CD14-positive monocyte (primary cell): Measurements from ENCODE around the gene VPS35. TPM values are rescaled to one million over a fixed set of nuclear protein-coding genes. Genes with fewer than 3 reads are reported as not detected.

Experiments used
- DNase-seq, 3 donors: peaks; one replicate each; pipeline ENCODE4 v3.0.0-alpha.2; 2011 to 2022
- H2AFZ ChIP-seq: 2 replicates; pipeline ENCODE4 v1.6.0; 2012; ENCODE audit warnings: mild to moderate bottlenecking, low read depth, low read length, inconsistent platforms; ENCODE audit not compliant: insufficient read depth, poor library complexity, severe bottlenecking
- H3K27ac ChIP-seq, 2 donors: 1 replicate in 1 of 2; 2 replicates in 1 of 2; pipeline ENCODE4 v1.5.1; 2012 to 2013; ENCODE audit warnings: low read length in 2 of 2, control low read depth in 1 of 2, inconsistent platforms in 1 of 2, low read depth in 1 of 2, mild to moderate bottlenecking in 1 of 2
- H3K27me3 ChIP-seq, 2 donors: one replicate each; pipeline versions ENCODE4 v1.6.0 to v1.6.1; 2011 to 2013; ENCODE audit warnings: low read length in 2 of 2; ENCODE audit not compliant: control insufficient read depth in 2 of 2, insufficient read depth in 2 of 2
- H3K36me3 ChIP-seq, 2 donors: replicated peaks in 1 of 2; 1 replicate in 1 of 2; 2 replicates in 1 of 2; pipeline versions ENCODE4 v1.5.1 to v1.6.1; 2012 to 2013; ENCODE audit warnings: low read length in 2 of 2, control low read depth in 1 of 2, inconsistent platforms in 1 of 2, mild to moderate bottlenecking in 1 of 2; ENCODE audit not compliant: insufficient read depth in 2 of 2, control insufficient read depth in 1 of 2
- H3K4me1 ChIP-seq, 2 donors: 1 replicate in 1 of 2; 2 replicates in 1 of 2; pipeline versions ENCODE4 v1.5.1 to v1.6.1; 2012 to 2013; ENCODE audit warnings: low read length in 2 of 2, control low read depth in 1 of 2, inconsistent platforms in 1 of 2, mild to moderate bottlenecking in 1 of 2, moderate library complexity in 1 of 2; ENCODE audit not compliant: insufficient read depth in 2 of 2, control insufficient read depth in 1 of 2
- H3K4me2 ChIP-seq: replicated peaks from 2 replicates; pipeline ENCODE3; 2012; ENCODE audit warnings: low read length, moderate library complexity, mild to moderate bottlenecking; ENCODE audit not compliant: poor library complexity, severe bottlenecking; ENCODE audit errors: extremely low read depth
- H3K4me3 ChIP-seq, 3 experiments: fragments of 200-600 bp in 1 of 3; sonication (generic) in 1 of 3; replicated peaks in 1 of 3; 1 replicate in 2 of 3; 2 replicates in 1 of 3; pipeline ENCODE4 v1.5.1; 2011 to 2013; ENCODE audit warnings: low read length in 3 of 3, mild to moderate bottlenecking in 3 of 3, control low read depth in 2 of 3, low read depth in 2 of 3, inconsistent platforms in 1 of 3, moderate library complexity in 1 of 3
- H3K79me2 ChIP-seq: 2 replicates; pipeline ENCODE4 v1.6.0; 2012; ENCODE audit warnings: mild to moderate bottlenecking, control low read depth, inconsistent platforms, low read length, moderate library complexity; ENCODE audit not compliant: insufficient read depth
- H3K9ac ChIP-seq: 2 replicates; pipeline ENCODE4 v1.6.0; 2017; ENCODE audit warnings: low read length, mild to moderate bottlenecking; ENCODE audit not compliant: insufficient read depth, poor library complexity, severe bottlenecking
- H3K9me3 ChIP-seq, 2 donors: replicated peaks in 1 of 2; 1 replicate in 1 of 2; 2 replicates in 1 of 2; pipeline versions ENCODE4 v1.5.1 to v1.6.1; 2012 to 2013; ENCODE audit warnings: low read length in 2 of 2, control low read depth in 1 of 2; ENCODE audit not compliant: control insufficient read depth in 1 of 2, insufficient read depth in 1 of 2
- H4K20me1 ChIP-seq: 2 replicates; pipeline ENCODE4 v1.6.0; 2012; ENCODE audit warnings: mild to moderate bottlenecking, low read length, control low read depth, moderate library complexity; ENCODE audit not compliant: insufficient read depth
- H3K27ac Mint-ChIP-seq, 7 donors: one replicate each; pipeline ENCODE4 v1.8.0; 2020; ENCODE audit warnings: mild to moderate bottlenecking in 7 of 7, mixed read lengths in 7 of 7, moderate library complexity in 6 of 7, inconsistent platforms in 2 of 7
- H3K27me3 Mint-ChIP-seq, 3 donors: one replicate each; pipeline ENCODE4 v1.8.0; 2021 to 2022; ENCODE audit warnings: low read depth in 3 of 3, mild to moderate bottlenecking in 3 of 3, mixed read lengths in 3 of 3, moderate library complexity in 3 of 3, inconsistent platforms in 1 of 3
- H3K36me3 Mint-ChIP-seq, 2 donors: one replicate each; pipeline ENCODE4 v1.8.0; 2020; ENCODE audit warnings: mixed read lengths in 2 of 2, inconsistent platforms in 1 of 2, mild to moderate bottlenecking in 1 of 2
- H3K4me1 Mint-ChIP-seq: one replicate; pipeline ENCODE4 v1.8.0; 2020; ENCODE audit warnings: mild to moderate bottlenecking, mixed read lengths
- H3K4me3 Mint-ChIP-seq, 2 donors: one replicate each; pipeline ENCODE4 v1.8.0; 2020; ENCODE audit warnings: mild to moderate bottlenecking in 2 of 2, mixed read lengths in 2 of 2, moderate library complexity in 1 of 2
- H3K9me3 Mint-ChIP-seq, 7 donors: one replicate each; pipeline ENCODE4 v1.8.0; 2020 to 2022; ENCODE audit warnings: mixed read lengths in 7 of 7, mild to moderate bottlenecking in 6 of 7, moderate library complexity in 6 of 7, inconsistent platforms in 2 of 7
- CTCF ChIP-seq: fragments of 200-600 bp; IDR thresholded peaks from one replicate; pipeline ENCODE4 v1.8.0; 2022; ENCODE audit warnings: antibody characterized with exemption, mild to moderate bottlenecking
- WGBS: methylation state at CpG from one replicate; pipeline ENCODE4 v1.1.5; 2013; ENCODE audit warnings: missing lambda C conversion rate; ENCODE audit not compliant: insufficient coverage; 5-methylcytosine and 5-hydroxymethylcytosine counted together
- intact Hi-C, 2 donors: fragments of 100-400 bp; cut with micrococcal nuclease; formaldehyde crosslinking; loops; one replicate each; pipeline versions ENCODE4 v1.15.0 to v1.15.1; 2023
- polyA plus RNA-seq, 3 donors: library from polyadenylated mRNA; depleted of rRNA in 1 of 3; unstranded in 2 of 3; stranded (reverse) in 1 of 3; fragments of 300-500 nt in 2 of 3; fragments of >200 nt in 1 of 3; fragmentation: Illumina TruSeq in 2 of 3; gene quantifications; 1 replicate in 2 of 3; 2 replicates in 1 of 3; pipeline ENCODE4 v1.2.3, GENCODE V29; 2012 to 2021

Gene VPS35
- polyA plus RNA-seq, 3 donors, result 14.6 to 130 (median 113) TPM

GRCh38 chr16:46606231-46606630, 82.7 kb downstream of the VPS35 start:
- H3K36me3 ChIP-seq, result peaks cover 39 to 80% of the 10 kb centered on the region in 2 donors
- peaks cover 11% of the 10 kb centered on the region for H3K79me2 ChIP-seq
- H3K4me3 ChIP-seq, result no peak overlapping the region
- Mint-ChIP-seq H3K9me3 (no peaks in the 10 kb centered on the region), H3K4me1 (no peaks in the 10 kb centered on the region), H3K27ac (no peak overlapping the region), H3K27me3 (no peaks in the 10 kb centered on the region), H3K4me3 (no peak overlapping the region), H3K36me3 (peaks cover 53 to 83% of the 10 kb centered on the region in 2 donors)
- 89% methylated on average over 3 of the region's 5 CpGs for WGBS
- no peak overlapping the region for H2AFZ ChIP-seq
- H3K9ac ChIP-seq, result no peak overlapping the region
- H3K4me1 ChIP-seq, result no peaks in the 10 kb centered on the region
- no peak overlapping the region for H3K27ac ChIP-seq
- H3K4me2 ChIP-seq, result no peak overlapping the region
- no peak for DNase-seq
- intact Hi-C loops, result loop anchor here in 1 of 2 donors (10.0 kb wide), 1 partner anchor 51 kb away; no protein-coding TSS in a partner anchor
- H3K9me3 ChIP-seq, result no peaks in the 10 kb centered on the region
- TF ChIP-seq CTCF, result no peak
- H3K27me3 ChIP-seq, result no peaks in the 10 kb centered on the region
- H4K20me1 ChIP-seq, result no peaks in the 10 kb centered on the region

Other genes starting within 250 kb of the VPS35 start
- 1 to 10 TPM in 1 of 3 donors, under 1 TPM in 2; 0.45 to 2.3 (median 0.93) TPM for gene SHCBP1, start 67.8 kb downstream of the VPS35 start, polyA plus RNA-seq
- 1 to 10 TPM in 1 of 3 donors, under 1 TPM in 2; 0.21 to 1.5 (median 0.31) TPM for gene ORC6, start 481 bp upstream of the VPS35 start, polyA plus RNA-seq
- under 1 TPM in 1 of 3 donors, not detected in 2; 0.32 TPM for gene MYLK3, start 59.2 kb upstream of the VPS35 start, polyA plus RNA-seq
- gene C16orf87, start 142.0 kb upstream of the VPS35 start, polyA plus RNA-seq, result 1 to 10 TPM; 6.1 to 9.7 (median 7.6) TPM
- gene GPT2, start 195.2 kb upstream of the VPS35 start, polyA plus RNA-seq, result 1 to 10 TPM in 2 of 3 donors, under 1 TPM in 1; 0.98 to 1.5 (median 1.4) TPM